A204.1 (cell line): ENCODE measurements around the gene SCN5A.

Experiments
- FAIRE-seq: peaks from 2 replicates; lab custom pipeline; 2012; peaks lifted over from hg19 to GRCh38; lab: Jason Lieb, UNC

The SCN5A gene

GRCh38 chr3:38649500-38650247 is at the start of gene SCN5A:
TSS of gene SCN5A (minus strand) at chr3:38649687. CDS start at chr3:38633307, 16,380 bp downstream.
- no peak for FAIRE-seq

GRCh38 chr3:38698760-38699159 is 49.3 kb upstream of the SCN5A start:
- FAIRE-seq: no peak

GRCh38 chr3:38698061-38698460 is 48.6 kb upstream of the SCN5A start:
- FAIRE-seq: no peak

GRCh38 chr3:38696034-38696433 is 46.5 kb upstream of the SCN5A start:
- FAIRE-seq: no peak

GRCh38 chr3:38690185-38690584 is 40.7 kb upstream of the SCN5A start:
- FAIRE-seq: no peak

- FAIRE-seq: no peak
Observed at GRCh38 chr3:38689774-38690173, 40.3 kb upstream of the SCN5A start.

- no peak for FAIRE-seq
Observed at GRCh38 chr3:38689346-38689745, 39.9 kb upstream of the SCN5A start.

- FAIRE-seq: no peak
Observed at GRCh38 chr3:38687321-38687720, 37.8 kb upstream of the SCN5A start.

GRCh38 chr3:38684546-38684945 is 35.1 kb upstream of the SCN5A start:
- FAIRE-seq: no peak

GRCh38 chr3:38669668-38670067 is 20.2 kb upstream of the SCN5A start:
- no peak for FAIRE-seq

GRCh38 chr3:38662544-38662943 is 13.1 kb upstream of the SCN5A start:
- no peak for FAIRE-seq

GRCh38 chr3:38658841-38659240 is 9.4 kb upstream of the SCN5A start:
- no peak for FAIRE-seq

GRCh38 chr3:38657369-38657768 is 7.9 kb upstream of the SCN5A start:
- FAIRE-seq: no peak

GRCh38 chr3:38655708-38656300 is 6.3 kb upstream of the SCN5A start:
- no peak for FAIRE-seq

- FAIRE-seq: no peak
Observed at GRCh38 chr3:38653685-38654537, 4.4 kb upstream of the SCN5A start.

- no peak for FAIRE-seq
Observed at GRCh38 chr3:38652934-38653333, 3.4 kb upstream of the SCN5A start.

GRCh38 chr3:38651153-38651789 is 1.8 kb upstream of the SCN5A start:
- FAIRE-seq: no peak

- no peak for FAIRE-seq
Observed at GRCh38 chr3:38650248-38650951, 913 bp upstream of the SCN5A start.

GRCh38 chr3:38648659-38649499 is 608 bp downstream of the SCN5A start:
- no peak for FAIRE-seq

GRCh38 chr3:38648024-38648658 is 1.3 kb downstream of the SCN5A start:
- no peak for FAIRE-seq
